CD4-positive, alpha-beta T cell (primary cell): ENCODE data around the gene HAP1. TPM values are rescaled to one million over a fixed set of nuclear protein-coding genes. Genes with fewer than 3 reads are reported as not detected.

Source experiments
- ATAC-seq: fragments of 200-7000 bp; cut with Tn5 transposase; one replicate; pipeline ENCODE4 v1.10.0; 2022; ENCODE audit warnings: mild to moderate bottlenecking; ENCODE audit not compliant: poor library complexity
- CTCF ChIA-PET: fragments of 350-600 bp; sonication (Branson Sonifier 250); formaldehyde crosslinking; loops from one replicate; lab custom pipeline; 2021; ENCODE audit warnings: antibody characterized with exemption, inconsistent platforms; lab: Charles Lee
- POLR2A ChIA-PET: fragments of 350-600 bp; sonication (Branson Sonifier 250); formaldehyde crosslinking; loops from one replicate; lab custom pipeline; 2021; ENCODE audit warnings: antibody characterized with exemption, inconsistent platforms; lab: Charles Lee
- DNase-seq, 14 experiments: peaks; one replicate each; pipeline ENCODE4 v3.0.0-alpha.2; 2013 to 2020; ENCODE audit warnings: mixed read lengths in 2 of 14
- H3K27ac ChIP-seq, 2 donors: one replicate each; pipeline versions ENCODE4 v1.5.1 to v1.7.0; 2013; ENCODE audit warnings: low read length in 2 of 2, low read depth in 1 of 2, mild to moderate bottlenecking in 1 of 2
- H3K27me3 ChIP-seq, 2 experiments: 1 replicate in 1 of 2; 2 replicates in 1 of 2; pipeline versions ENCODE4 v1.6.1 to v1.7.0; 2013; ENCODE audit warnings: low read length in 2 of 2, control low read depth in 1 of 2, mild to moderate bottlenecking in 1 of 2, moderate library complexity in 1 of 2; ENCODE audit not compliant: insufficient read depth in 2 of 2, control insufficient read depth in 1 of 2
- H3K36me3 ChIP-seq: one replicate; pipeline ENCODE4 v1.6.1; 2013; ENCODE audit warnings: low read length, control low read depth; ENCODE audit not compliant: insufficient read depth
- H3K4me1 ChIP-seq: one replicate; pipeline ENCODE4 v1.6.1; 2013; ENCODE audit warnings: low read length, control low read depth; ENCODE audit not compliant: insufficient read depth
- H3K4me3 ChIP-seq: one replicate; pipeline ENCODE4 v1.5.1; 2013; ENCODE audit warnings: mild to moderate bottlenecking, low read length, moderate library complexity
- H3K9me3 ChIP-seq, 2 experiments: 1 replicate in 1 of 2; 2 replicates in 1 of 2; pipeline versions ENCODE4 v1.6.1 to v1.7.0; 2013; ENCODE audit warnings: low read length in 2 of 2, mild to moderate bottlenecking in 2 of 2, control low read depth in 1 of 2, moderate library complexity in 1 of 2; ENCODE audit not compliant: control insufficient read depth in 1 of 2, insufficient read depth in 1 of 2
- H3K27ac Mint-ChIP-seq: one replicate; pipeline ENCODE4 v1.8.0; 2020; ENCODE audit warnings: mixed read lengths
- H3K27me3 Mint-ChIP-seq: one replicate; pipeline ENCODE4 v1.8.0; 2021; ENCODE audit warnings: mixed read lengths
- H3K36me3 Mint-ChIP-seq: one replicate; pipeline ENCODE4 v1.8.0; 2021; ENCODE audit warnings: low read depth, mixed read lengths
- H3K4me1 Mint-ChIP-seq: one replicate; pipeline ENCODE4 v1.8.0; 2021; ENCODE audit warnings: low read depth, mixed read lengths
- H3K4me3 Mint-ChIP-seq: one replicate; pipeline ENCODE4 v1.8.0; 2020; ENCODE audit warnings: mild to moderate bottlenecking, mixed read lengths
- H3K9me3 Mint-ChIP-seq: one replicate; pipeline ENCODE4 v1.8.0; 2020; ENCODE audit warnings: mixed read lengths
- intact Hi-C, 2 experiments: fragments of 100-400 bp; cut with DNase I in 1 of 2; cut with micrococcal nuclease in 1 of 2; formaldehyde crosslinking; loops; one replicate each; pipeline versions ENCODE4 v1.15.1 to v1.9.0; 2023 to 2025; cut with DNase I, micrococcal nuclease
- total RNA-seq, 174 experiments: library from RNA in 2 of 174; stranded (reverse) in 2 of 174; gene quantifications; one replicate each; pipeline ENCODE4 v1.2.3 and lab custom pipeline; 2021 to 2026
- TF ChIP-seq, protein P1 (sequence below): fragments of 200-600 bp; IDR thresholded peaks from one replicate; pipeline ENCODE4 v1.8.0; 2022; ENCODE audit warnings: antibody characterized with exemption, mild to moderate bottlenecking

HAP1 gene
- total RNA-seq, 2 experiments from 2014 or later: 0.11 TPM; not detected in 1

GRCh38 chr17:41718287-41718645 lies 16.2 kb downstream of the HAP1 start:
- TF ChIP-seq, protein P1, sequence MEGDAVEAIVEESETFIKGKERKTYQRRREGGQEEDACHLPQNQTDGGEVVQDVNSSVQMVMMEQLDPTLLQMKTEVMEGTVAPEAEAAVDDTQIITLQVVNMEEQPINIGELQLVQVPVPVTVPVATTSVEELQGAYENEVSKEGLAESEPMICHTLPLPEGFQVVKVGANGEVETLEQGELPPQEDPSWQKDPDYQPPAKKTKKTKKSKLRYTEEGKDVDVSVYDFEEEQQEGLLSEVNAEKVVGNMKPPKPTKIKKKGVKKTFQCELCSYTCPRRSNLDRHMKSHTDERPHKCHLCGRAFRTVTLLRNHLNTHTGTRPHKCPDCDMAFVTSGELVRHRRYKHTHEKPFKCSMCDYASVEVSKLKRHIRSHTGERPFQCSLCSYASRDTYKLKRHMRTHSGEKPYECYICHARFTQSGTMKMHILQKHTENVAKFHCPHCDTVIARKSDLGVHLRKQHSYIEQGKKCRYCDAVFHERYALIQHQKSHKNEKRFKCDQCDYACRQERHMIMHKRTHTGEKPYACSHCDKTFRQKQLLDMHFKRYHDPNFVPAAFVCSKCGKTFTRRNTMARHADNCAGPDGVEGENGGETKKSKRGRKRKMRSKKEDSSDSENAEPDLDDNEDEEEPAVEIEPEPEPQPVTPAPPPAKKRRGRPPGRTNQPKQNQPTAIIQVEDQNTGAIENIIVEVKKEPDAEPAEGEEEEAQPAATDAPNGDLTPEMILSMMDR: no peak
- H3K36me3 Mint-ChIP-seq: no peaks in the 10 kb centered on the region
- no peak overlapping the region for H3K4me3 Mint-ChIP-seq
- H3K4me1 Mint-ChIP-seq: peaks cover 8% of the 10 kb centered on the region
- ChIA-PET POLR2A (interaction anchor here (1.0 kb wide), 1 partner anchor 29 kb away, joined by 3 read pairs; no protein-coding TSS in a partner anchor), CTCF (no interaction called here)
- H3K9me3 ChIP-seq: no peaks in the 10 kb centered on the region
- no peaks in the 10 kb centered on the region for H3K36me3 ChIP-seq
- no peak for DNase-seq
- H3K27ac Mint-ChIP-seq: no peak overlapping the region
- peaks cover 6% of the 10 kb centered on the region for H3K27me3 Mint-ChIP-seq
- H3K4me3 ChIP-seq: no peak overlapping the region
- no peak overlapping the region for H3K27ac ChIP-seq
- intact Hi-C loops: no loop called here
- no peaks in the 10 kb centered on the region for H3K9me3 Mint-ChIP-seq
- no peaks in the 10 kb centered on the region for H3K27me3 ChIP-seq
- no peak for ATAC-seq
- H3K4me1 ChIP-seq: peaks cover 12% of the 10 kb centered on the region

GRCh38 chr17:41717408-41718286 lies 16.8 kb downstream of the HAP1 start:
- Histone ChIP-seq H3K27ac (no peak overlapping the region), H3K36me3 (no peaks in the 10 kb centered on the region), H3K4me1 (peaks cover 12% of the 10 kb centered on the region), H3K4me3 (no peak overlapping the region), H3K9me3 (no peaks in the 10 kb centered on the region), H3K27me3 (no peaks in the 10 kb centered on the region)
- CTCF ChIA-PET: no interaction called here
- no peaks in the 10 kb centered on the region for H3K9me3 Mint-ChIP-seq
- peak overlapping the region; percentile 68 for H3K27ac Mint-ChIP-seq
- POLR2A ChIA-PET: interaction anchor here (1.0 kb wide), 1 partner anchor 28 kb away, joined by 3 read pairs; no protein-coding TSS in a partner anchor
- TF ChIP-seq, protein P1: no peak
- peak; percentile 95 for ATAC-seq
- H3K36me3 Mint-ChIP-seq: no peaks in the 10 kb centered on the region
- H3K27me3 Mint-ChIP-seq: peaks cover 6% of the 10 kb centered on the region
- intact Hi-C loops: no loop called here
- peak in 9 of 14 experiments; percentile 22 to 55 (median 37) for DNase-seq
- H3K4me1 Mint-ChIP-seq: peaks cover 8% of the 10 kb centered on the region
- no peak overlapping the region for H3K4me3 Mint-ChIP-seq

- peaks cover 2% of the 10 kb centered on the region for H3K4me1 ChIP-seq
- POLR2A ChIA-PET: no interaction called here
- intact Hi-C loops: no loop called here
- no peak within 1 kb of the TSS for H3K4me3 ChIP-seq
- no peak within 1 kb of the TSS for H3K27ac ChIP-seq
- TF ChIP-seq, protein P1: no peak
- peaks cover 0 to 2% of the 10 kb centered on the region in 2 experiments for H3K27me3 ChIP-seq
- Mint-ChIP-seq H3K27ac (no peak within 1 kb of the TSS), H3K9me3 (no peaks in the 10 kb centered on the region), H3K27me3 (peaks cover 6% of the 10 kb centered on the region), H3K36me3 (no peaks in the 10 kb centered on the region), H3K4me3 (no peak within 1 kb of the TSS), H3K4me1 (no peaks in the 10 kb centered on the region)
- no peaks in the 10 kb centered on the region for H3K9me3 ChIP-seq
- DNase-seq (no peak), ATAC-seq (no peak)
- CTCF ChIA-PET: no interaction called here
- H3K36me3 ChIP-seq: no peaks in the 10 kb centered on the region
Measured at GRCh38 chr17:41711669-41712400, 22.6 kb downstream of the HAP1 start, which contains the start of gene GAST. Gene GAST (plus strand): TSS chr17:41712331. CDS start chr17:41715437, 3,106 bp downstream.
